Stimulated activated CD8-positive, alpha-beta memory T cell treated with anti-CD3 and anti-CD28 coated beads, Interleukin-4, amount 100 ng/mL, for 24 hours (primary cell): ENCODE data around the gene SWAP70.

ENCODE experiments used
- DNase-seq: peaks from one replicate; pipeline ENCODE4 v3.0.0-alpha.2; 2020; ENCODE audit warnings: low read depth

Gene SWAP70

DNA sequence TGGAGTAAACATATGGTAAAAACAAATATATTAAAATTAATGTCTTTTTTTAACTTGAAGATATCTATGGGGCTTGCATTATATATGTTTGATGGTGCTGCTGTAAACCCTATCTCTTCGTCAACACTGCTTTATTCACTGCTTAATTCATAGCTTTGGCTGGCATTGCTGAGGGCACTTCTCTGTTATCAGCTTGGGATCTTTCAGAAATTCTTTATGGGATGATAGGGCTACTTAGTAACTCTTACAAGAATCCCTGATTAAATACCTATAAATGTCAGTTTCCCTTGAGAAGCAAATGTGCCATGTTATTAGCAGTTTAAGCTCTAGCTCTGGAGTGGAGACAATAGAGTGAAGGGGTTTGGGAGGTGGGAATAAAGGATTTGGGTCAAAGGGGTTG lies 112.3 kb downstream of the SWAP70 start:
- no peak for DNase-seq

DNA sequence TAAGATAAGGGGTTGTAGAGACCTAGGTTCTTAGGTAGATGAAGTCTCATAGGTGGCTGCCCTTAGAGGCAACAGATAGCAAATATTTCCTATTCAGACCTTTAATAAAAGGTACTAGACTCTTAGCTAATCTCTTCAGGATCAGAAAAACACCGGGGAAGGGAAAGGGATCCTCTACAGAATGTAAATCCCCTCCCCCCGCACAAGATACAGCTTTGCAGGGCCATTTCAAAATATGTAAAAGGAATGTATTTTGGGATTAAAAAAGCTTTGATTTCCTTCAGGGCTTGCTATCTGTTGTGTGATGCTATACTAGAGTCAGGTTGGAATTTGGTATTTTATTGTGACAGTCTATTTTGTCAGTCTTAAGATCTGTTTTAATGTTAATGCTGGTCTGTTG lies 113.2 kb downstream of the SWAP70 start:
- DNase-seq, result no peak

DNA sequence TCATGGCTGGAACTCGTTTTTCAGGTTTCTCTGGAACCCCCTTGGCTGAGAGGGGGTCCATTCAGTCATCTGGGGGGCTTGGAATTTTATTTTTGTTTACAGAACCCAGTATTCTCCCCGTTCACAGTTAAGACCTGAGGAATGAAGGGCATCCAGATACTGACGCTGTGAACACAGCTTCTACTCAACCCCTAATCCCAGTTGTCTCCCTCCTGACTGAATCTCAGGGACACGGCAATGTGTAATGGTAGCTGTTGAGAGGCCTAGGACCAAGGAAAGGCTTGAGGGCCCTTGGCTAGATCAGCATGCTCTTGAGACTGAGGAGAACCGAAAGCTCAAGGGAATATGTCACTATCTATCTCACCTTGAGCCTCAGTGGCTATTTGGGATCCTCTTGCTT lies 113.6 kb downstream of the SWAP70 start:
- DNase-seq, result no peak

DNA sequence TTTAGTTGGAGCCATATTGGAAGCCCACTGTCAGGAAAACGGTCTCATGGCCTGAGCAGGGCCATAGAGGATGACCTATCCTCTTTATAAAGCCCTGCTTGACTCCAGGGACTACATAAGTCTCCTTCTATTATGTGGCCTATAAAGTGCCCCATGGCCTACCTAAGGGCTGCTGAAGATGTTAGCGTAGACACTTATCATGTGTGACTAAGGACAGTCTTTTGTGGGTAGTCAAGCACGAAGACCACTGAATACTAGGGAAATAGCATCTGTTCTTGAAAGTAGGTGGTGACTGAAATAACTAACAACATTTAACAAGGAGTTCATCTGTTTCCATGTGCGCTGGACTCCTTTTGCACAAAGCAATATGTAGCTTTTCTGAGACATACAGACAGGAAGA lies 117.1 kb downstream of the SWAP70 start:
- DNase-seq, result no peak

DNA sequence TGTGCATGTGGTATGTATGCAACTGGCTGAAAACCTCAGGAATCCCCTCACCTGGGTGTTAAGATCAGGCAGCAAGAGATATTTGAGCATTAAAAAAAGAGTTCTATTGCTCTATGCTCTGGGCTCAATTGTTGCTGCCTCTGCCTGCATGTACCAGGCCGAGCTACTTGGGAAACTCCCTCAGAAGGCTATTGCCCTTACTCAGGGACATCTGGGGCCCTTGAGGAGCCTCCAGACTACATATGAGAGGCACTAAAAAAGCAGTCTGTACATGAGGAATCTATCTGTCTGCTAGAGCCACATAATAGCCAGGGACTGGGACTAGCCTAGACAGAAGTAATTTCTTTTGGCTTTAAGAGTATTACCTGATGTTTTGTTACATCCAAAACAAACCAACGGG lies 120.1 kb downstream of the SWAP70 start:
- DNase-seq, result no peak

DNA sequence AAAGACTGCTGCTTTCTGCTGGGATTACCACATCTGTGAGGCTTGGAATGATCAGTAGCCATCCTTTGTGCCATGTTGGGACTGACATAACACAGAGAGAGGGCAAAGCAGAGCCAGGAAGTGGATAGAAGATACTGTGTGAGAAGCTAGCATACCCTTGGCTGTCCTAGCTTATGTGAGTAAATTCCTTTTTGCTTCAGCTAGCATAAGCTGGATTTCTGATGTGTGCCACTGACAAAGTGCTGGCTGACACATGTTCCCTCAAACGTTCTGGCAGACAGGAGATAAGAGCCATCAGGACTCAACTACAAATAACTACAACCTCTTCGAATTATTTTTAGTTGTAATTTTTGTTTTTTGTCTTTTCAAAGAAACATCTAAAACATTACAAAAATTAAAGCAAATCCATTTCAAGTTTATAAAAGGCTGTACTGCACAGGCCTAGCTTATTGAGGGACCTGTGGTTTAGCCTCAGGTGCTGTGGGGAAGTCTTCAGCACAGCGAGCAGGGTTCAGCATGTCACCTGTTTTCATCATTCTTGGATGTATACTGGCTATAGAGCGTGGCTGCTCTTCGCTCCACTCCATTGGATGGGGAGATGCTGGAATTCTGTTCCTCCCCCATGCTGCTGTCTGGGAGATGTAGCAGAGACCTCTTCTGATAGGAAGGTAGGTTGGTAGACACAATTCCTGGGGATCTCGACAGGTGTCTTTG lies 120.9 kb downstream of the SWAP70 start:
- no peak for DNase-seq

DNA sequence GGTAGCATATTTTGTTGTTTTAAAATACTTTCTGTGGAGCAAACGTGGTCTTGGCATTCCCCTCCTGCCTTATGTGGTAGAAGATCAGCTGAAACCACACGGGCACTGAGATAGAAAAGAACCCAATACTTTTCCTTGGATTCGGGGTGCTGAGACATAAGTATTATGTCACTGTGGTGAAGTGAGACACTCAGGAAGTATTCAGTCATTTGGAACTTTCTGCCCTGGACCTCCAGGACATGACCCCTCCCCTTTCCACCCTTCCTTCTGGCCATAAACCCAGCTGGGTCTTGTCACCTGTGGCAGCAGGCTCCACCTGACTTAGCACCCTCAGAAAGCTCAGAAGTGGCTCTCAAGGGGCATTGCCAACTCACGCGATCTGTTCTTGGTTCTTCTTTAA lies 123.4 kb downstream of the SWAP70 start:
- DNase-seq, result no peak

DNA sequence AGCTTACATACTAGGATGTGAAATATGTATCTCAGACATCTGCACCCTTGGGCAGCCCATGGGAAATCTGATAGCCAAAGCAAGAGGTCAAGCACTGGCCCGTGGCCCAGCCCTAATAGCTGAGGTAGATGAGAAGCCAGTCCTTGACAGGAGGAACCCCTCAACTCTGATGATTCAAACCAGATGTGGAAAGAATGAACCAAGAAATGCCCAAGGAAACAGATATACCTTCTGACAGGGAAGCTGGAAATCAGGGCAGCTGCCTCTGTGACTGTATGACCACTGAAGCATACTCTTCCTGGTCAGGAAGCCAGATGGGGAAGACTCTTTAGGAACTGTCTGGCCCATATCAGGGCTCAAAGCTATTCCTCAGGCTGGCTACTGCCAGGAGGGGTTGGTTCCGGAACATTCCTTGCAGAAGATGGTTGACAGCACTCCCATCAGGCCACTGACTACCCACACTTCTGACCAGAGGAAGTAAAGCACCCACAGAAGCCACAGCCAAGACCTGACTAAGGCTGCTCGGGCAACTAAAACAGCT lies 124.2 kb downstream of the SWAP70 start:
- no peak for DNase-seq

DNA sequence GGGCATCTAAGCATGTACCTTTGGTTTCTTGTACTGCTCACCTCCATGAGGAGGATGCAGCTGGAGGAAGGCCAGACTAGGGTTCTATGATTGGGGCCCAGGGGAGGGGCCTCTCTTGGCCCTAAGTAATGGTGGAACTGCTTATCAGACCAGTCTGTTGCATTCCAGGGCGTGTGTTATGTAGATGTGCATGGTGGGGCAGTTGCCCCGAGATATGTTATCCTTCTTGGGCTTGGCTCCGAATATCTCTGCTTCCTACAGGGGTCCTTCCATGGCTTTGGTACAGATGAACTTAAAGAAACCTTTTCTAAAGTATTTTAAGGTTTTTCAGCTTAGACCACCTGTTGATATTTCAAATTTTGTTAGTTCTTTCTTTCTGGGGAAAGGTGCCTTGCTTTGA lies 126.0 kb downstream of the SWAP70 start:
- DNase-seq, result no peak

DNA sequence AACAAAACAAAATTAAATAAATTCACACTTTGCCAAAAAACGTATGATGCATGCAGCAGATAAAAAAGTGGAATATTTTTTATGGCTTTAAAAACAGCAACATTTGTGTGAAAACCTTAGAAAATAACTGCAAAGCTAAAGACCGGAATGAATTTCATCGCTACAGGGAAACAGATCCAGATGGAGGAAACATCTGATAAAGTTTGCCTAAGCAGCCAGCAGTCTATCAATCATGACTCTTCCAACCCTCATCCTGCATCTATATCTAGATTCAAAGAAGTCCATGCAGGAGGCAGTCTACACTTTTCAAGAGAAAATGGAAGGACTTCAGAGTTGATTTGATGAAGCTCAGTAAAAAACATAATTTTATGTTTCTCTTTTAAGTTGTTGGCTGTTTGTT lies 126.8 kb downstream of the SWAP70 start:
- no peak for DNase-seq

DNA sequence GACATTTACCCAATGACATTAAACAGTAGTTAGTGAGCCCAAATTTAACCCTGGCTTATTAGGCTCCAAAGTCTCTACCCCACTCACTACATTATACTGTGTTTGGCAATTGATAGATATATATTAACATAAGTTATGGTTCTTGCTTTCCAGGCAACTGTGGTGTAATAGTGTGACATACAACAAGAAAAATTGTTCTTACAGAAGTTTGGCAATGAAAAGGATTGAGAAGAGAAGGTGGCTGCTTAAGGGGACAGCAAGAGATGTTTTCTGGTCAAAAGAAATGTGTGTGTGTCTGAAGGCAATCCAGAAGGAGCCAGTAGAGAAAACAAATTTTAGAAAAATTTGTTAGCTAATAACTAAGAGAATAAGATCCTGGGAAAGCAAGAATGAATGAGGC lies 132.4 kb downstream of the SWAP70 start:
- no peak for DNase-seq

DNA sequence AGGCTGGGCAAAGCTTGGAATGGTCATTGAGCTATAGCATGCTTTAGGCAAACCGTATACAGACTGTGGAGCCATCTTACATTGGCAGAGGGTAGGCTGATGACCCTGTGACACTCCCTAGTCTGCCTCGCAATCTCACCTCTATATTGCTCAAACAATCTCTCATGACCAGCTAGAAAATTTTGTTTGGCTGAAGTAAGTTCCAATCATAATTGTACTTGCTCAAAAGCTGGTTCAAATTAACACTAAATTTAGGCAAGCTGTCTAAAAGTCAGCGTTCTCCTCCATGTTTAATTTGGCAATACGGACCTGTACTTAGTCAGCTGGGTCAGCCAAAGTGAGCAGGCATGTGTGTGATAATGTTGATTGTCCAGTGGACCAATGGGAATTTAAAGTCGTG lies 133.0 kb downstream of the SWAP70 start:
- DNase-seq, result no peak

DNA sequence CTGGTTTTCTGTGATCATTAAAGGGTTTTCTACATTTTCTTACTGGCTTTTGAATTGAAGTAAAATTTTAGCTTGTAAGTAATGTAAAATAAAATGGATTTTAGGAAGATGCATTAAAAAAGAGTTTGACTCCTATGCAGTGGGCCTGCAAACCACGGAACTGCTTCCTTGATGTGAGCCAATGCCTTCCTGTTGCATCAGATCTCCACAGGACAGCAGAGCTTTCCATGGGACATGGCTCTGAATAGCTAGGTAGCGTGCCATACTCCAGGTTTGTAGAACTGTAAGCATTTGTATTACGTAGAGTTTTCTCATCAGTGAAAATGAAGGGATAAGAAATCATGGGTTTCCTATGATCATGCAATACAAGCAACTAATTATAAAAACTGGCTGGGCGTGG lies 133.4 kb downstream of the SWAP70 start:
- DNase-seq, result no peak

DNA sequence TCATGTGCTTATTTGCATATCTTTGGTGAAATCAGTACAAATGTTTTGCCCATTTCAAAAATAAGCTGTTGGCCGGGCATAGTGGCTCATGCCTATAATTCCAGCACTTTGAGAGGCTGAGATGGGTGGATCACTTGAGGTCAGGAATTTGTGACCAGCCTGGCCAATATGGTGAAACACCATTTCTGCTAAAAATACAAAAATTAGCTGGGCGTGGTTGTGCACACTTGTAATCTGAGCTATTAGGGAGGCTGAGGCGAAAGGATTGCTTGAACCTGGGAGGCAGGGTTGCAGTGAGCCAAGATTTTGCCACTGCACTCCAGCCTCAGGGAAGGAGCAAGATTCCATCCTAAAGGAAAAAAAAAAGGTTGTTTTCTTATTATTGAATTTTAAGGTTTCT lies 136.0 kb downstream of the SWAP70 start:
- DNase-seq, result no peak

DNA sequence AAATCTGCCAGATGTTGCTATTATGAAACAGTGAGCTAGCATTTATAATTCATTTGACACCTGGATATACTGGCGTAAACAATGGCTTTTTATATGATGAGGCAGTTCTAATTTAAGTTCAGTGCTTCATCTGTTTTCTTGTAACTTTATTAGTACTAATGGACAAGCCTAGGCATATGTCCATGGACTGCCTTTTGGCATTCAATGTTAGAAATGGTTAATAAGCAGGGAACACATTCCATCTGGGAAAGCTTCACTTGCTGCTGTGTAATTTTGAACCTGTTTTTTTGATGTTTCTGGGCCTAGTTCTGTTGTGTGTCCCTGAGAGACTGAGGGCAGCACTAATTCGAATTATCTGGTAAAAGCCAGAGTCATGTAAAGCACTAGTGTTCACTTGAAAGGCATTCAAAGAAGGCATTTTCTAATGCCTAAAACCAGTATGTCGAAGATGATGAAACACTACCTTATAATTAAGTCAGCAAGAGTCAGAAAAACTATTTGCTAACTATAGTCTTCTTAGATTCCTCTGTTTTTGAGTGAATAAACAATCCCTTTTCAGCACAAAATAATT lies 138.5 kb downstream of the SWAP70 start:
- DNase-seq, result no peak
